Measurements from ENCODE around the gene GIT2. TPM values are rescaled to one million over a fixed set of nuclear protein-coding genes. Genes with fewer than 3 reads are reported as not detected.

GIT2 gene
- total and polyA plus RNA-seq, 2 of the 8 experiments (the other 6 are each of a cell fraction or from before 2014, with no cell fraction given), result 9.6 to 20.7 TPM

GRCh38 chr12:109932878-109933503 lies 63.2 kb downstream of the GIT2 start:
- 89% methylated on average over 14 of the region's 14 CpGs; no CpG with 5 or more reads in 1 of the 2 experiments for WGBS, 2 experiments (ENCODE audit: extremely low coverage in 1 of 2, insufficient coverage in 1 of 2, insufficient read length in 1 of 2, insufficient replicate concordance in 2 of 2, low coverage in 1 of 2, low lambda C conversion rate in 2 of 2, missing lambda C conversion rate in 1 of 2)

More at GRCh38 chr12:109932878-109933503, 63.2 kb downstream of the GIT2 start:
- Histone ChIP-seq H4K91ac (replicated peaks; ENCODE audit: insufficient read length, low read length) (no peak overlapping the region), H2BK20ac (ENCODE audit: low read length) (no peak overlapping the region), H4K20me1 (replicated peaks in 1 of 2; ENCODE audit: control insufficient read depth in 1 of 2, insufficient read depth in 2 of 2, low read length in 2 of 2) (no peaks in the 10 kb centered on the region), H3K27me3 (replicated peaks in 1 of 4; ENCODE audit: control insufficient read depth in 3 of 4, extremely low read depth in 1 of 4, insufficient read depth in 3 of 4, low read length in 3 of 4) (no peaks in the 10 kb centered on the region), H3K79me2 (ENCODE audit: control insufficient read depth in 1 of 2, insufficient read depth in 2 of 2, low read length in 2 of 2) (no peaks in the 10 kb centered on the region), H3K36me3 (ENCODE audit: control insufficient read depth in 2 of 4, insufficient read depth in 4 of 4, low read length in 3 of 4) (peaks cover 3 to 22% (median 7%) of the 10 kb centered on the region in 4 experiments; a peak in 6 of 8 replicates), H3K9ac (replicated peaks in 1 of 4; ENCODE audit: extremely low read depth in 1 of 4, low read depth in 3 of 4, low read length in 3 of 4) (no peak overlapping the region), H3K27ac (ENCODE audit: low read depth, low read length) (no peak overlapping the region), H2BK12ac (ENCODE audit: low read depth, low read length) (no peak overlapping the region), H3K9me3 (ENCODE audit: insufficient read depth in 2 of 2, low read depth in 1 of 2, low read length in 1 of 2) (no peaks in the 10 kb centered on the region), H3K23me2 (ENCODE audit: low read depth, low read length) (no peaks in the 10 kb centered on the region), H3K4me3 (ENCODE audit: extremely low read depth in 1 of 4, insufficient read depth in 2 of 4, low read depth in 3 of 4, low read length in 4 of 4) (no peak overlapping the region), H3K4me1 (replicated peaks in 1 of 4; ENCODE audit: control insufficient read depth in 3 of 4, insufficient read depth in 4 of 4, low read length in 3 of 4) (no peaks in the 10 kb centered on the region), H2AK5ac (ENCODE audit: low read depth, low read length) (no peak overlapping the region), H3K79me1 (ENCODE audit: low read depth, low read length) (no peaks in the 10 kb centered on the region), H4K5ac (ENCODE audit: insufficient read length, low read depth, low read length) (no peak overlapping the region), H3K18ac (ENCODE audit: extremely low read depth, low read length) (no peak overlapping the region), H2BK15ac (ENCODE audit: low read length) (no peak overlapping the region), H2BK5ac (ENCODE audit: low read depth, low read length) (no peak overlapping the region), H3K4ac (replicated peaks; ENCODE audit: insufficient read length, low read depth, low read length) (no peak overlapping the region), H3K23ac (ENCODE audit: insufficient read length) (no peak overlapping the region), H3K4me2 (ENCODE audit: insufficient read depth in 1 of 2, low read depth in 2 of 2, low read length in 2 of 2) (no peak overlapping the region), H2AFZ (ENCODE audit: low read length) (no peak overlapping the region), H4K8ac (ENCODE audit: extremely low read depth, insufficient read depth, low read length) (no peak overlapping the region), H3K56ac (replicated peaks; ENCODE audit: insufficient read length, low read depth, low read length) (no peak overlapping the region), H3K14ac (ENCODE audit: insufficient read length) (no peak overlapping the region), H2BK120ac (replicated peaks; ENCODE audit: low read depth, low read length) (no peak overlapping the region)
- ChIA-PET POLR2A (ENCODE audit: partially characterized antibody) (no interaction called here), CTCF (ENCODE audit: partially characterized antibody) (interaction anchor here (0.6 to 10.4 kb wide), 13 partner anchors 10 to 1199 kb away, joined by 3 to 114 read pairs (median 4); no protein-coding TSS in a partner anchor)
- TF ChIP-seq TEAD4 (IDR thresholded peaks at IDR 0.05; ENCODE audit: low read depth, low read length) (no peak), JUN (IDR thresholded peaks at IDR 0.05; ENCODE audit: low read depth, low read length) (no peak), GABPA (IDR thresholded peaks at IDR 0.05; ENCODE audit: borderline replicate concordance, insufficient read depth, low read length) (no peak), CBX8 (IDR thresholded peaks at IDR 0.05; ENCODE audit: borderline replicate concordance, low read depth, low read length) (no peak), POLR2A (IDR thresholded peaks at IDR 0.05; ENCODE audit: control extremely low read depth in 1 of 2, low read depth in 2 of 2, low read length in 2 of 2) (no peak)
- DNase-seq (ENCODE audit: low read depth in 1 of 2, low spot score in 2 of 2) (no peak), FAIRE-seq (no peak)
